Chondrocyte (in vitro differentiated cells): ENCODE measurements around the gene KCNJ5. TPM values are rescaled to one million over a fixed set of nuclear protein-coding genes. Genes with fewer than 3 reads are reported as not detected.

Source experiments
- DNase-seq: peaks from one replicate; pipeline ENCODE4 v3.0.0; 2021; ENCODE audit warnings: mixed read lengths, low spot score
- H3K27ac Mint-ChIP-seq: one replicate; pipeline ENCODE4 v1.8.0; 2021; ENCODE audit warnings: mild to moderate bottlenecking, moderate library complexity, mixed read lengths; ENCODE audit not compliant: unreplicated experiment
- H3K27me3 Mint-ChIP-seq: 2 replicates; pipeline ENCODE4 v1.8.0; 2021; ENCODE audit warnings: low read depth, mixed read lengths
- H3K36me3 Mint-ChIP-seq: 2 replicates; pipeline ENCODE4 v1.8.0; 2021; ENCODE audit warnings: low read depth, mixed read lengths
- H3K4me1 Mint-ChIP-seq: 2 replicates; pipeline ENCODE4 v1.8.0; 2021; ENCODE audit warnings: low read depth, mild to moderate bottlenecking, mixed read lengths
- H3K4me3 Mint-ChIP-seq: one replicate; pipeline ENCODE4 v1.8.0; 2021; ENCODE audit warnings: mild to moderate bottlenecking, moderate library complexity, mixed read lengths; ENCODE audit not compliant: unreplicated experiment
- H3K9me3 Mint-ChIP-seq: 2 replicates; pipeline ENCODE4 v1.8.0; 2021; ENCODE audit warnings: low read depth, mixed read lengths
- CTCF ChIP-seq: fragments of 200-600 bp; sonication (generic); IDR thresholded peaks from 2 replicates; pipeline ENCODE4 v1.5.0; 2021; ENCODE audit warnings: antibody characterized with exemption, mild to moderate bottlenecking, moderate library complexity
- total RNA-seq: library from RNA; stranded (reverse); gene quantifications from 3 replicates; pipeline ENCODE4 v1.2.1, GENCODE V29; 2021

KCNJ5 gene
- total RNA-seq, 1 donor from 2014 or later = 0.15 TPM

GRCh38 chr11:128940156-128940555 is 49.0 kb downstream of the KCNJ5 start:
- DNase-seq = no peak
- no peak overlapping the region for H3K4me3 Mint-ChIP-seq
- H3K27ac Mint-ChIP-seq = no peak overlapping the region
- no peaks in the 10 kb centered on the region for H3K9me3 Mint-ChIP-seq
- no peaks in the 10 kb centered on the region for H3K36me3 Mint-ChIP-seq
- H3K4me1 Mint-ChIP-seq = peaks cover 4% of the 10 kb centered on the region
- peaks cover 9% of the 10 kb centered on the region for H3K27me3 Mint-ChIP-seq
- no peak for TF ChIP-seq CTCF

GRCh38 chr11:128940603-128941002 is 49.4 kb downstream of the KCNJ5 start:
- DNase-seq = no peak
- no peaks in the 10 kb centered on the region for H3K36me3 Mint-ChIP-seq
- H3K27me3 Mint-ChIP-seq = peaks cover 9% of the 10 kb centered on the region
- no peak overlapping the region for H3K4me3 Mint-ChIP-seq
- H3K27ac Mint-ChIP-seq = no peak overlapping the region
- H3K9me3 Mint-ChIP-seq = no peaks in the 10 kb centered on the region
- no peak for TF ChIP-seq CTCF
- peaks cover 4% of the 10 kb centered on the region for H3K4me1 Mint-ChIP-seq

GRCh38 chr11:128941110-128941509 is 50.0 kb downstream of the KCNJ5 start:
- no peak overlapping the region for H3K27ac Mint-ChIP-seq
- TF ChIP-seq CTCF = no peak
- peaks cover 9% of the 10 kb centered on the region for H3K27me3 Mint-ChIP-seq
- no peak overlapping the region for H3K4me3 Mint-ChIP-seq
- no peak for DNase-seq
- H3K4me1 Mint-ChIP-seq = peaks cover 4% of the 10 kb centered on the region
- H3K9me3 Mint-ChIP-seq = no peaks in the 10 kb centered on the region
- H3K36me3 Mint-ChIP-seq = no peaks in the 10 kb centered on the region

GRCh38 chr11:128941573-128942271 is 50.6 kb downstream of the KCNJ5 start:
- peaks cover 4% of the 10 kb centered on the region for H3K4me1 Mint-ChIP-seq
- DNase-seq = no peak
- no peak for TF ChIP-seq CTCF
- H3K36me3 Mint-ChIP-seq = no peaks in the 10 kb centered on the region
- no peak overlapping the region for H3K27ac Mint-ChIP-seq
- H3K9me3 Mint-ChIP-seq = no peaks in the 10 kb centered on the region
- peaks cover 9% of the 10 kb centered on the region for H3K27me3 Mint-ChIP-seq
- H3K4me3 Mint-ChIP-seq = no peak overlapping the region

- no peak overlapping the region for H3K27ac Mint-ChIP-seq
- DNase-seq = no peak
- no peak overlapping the region for H3K4me3 Mint-ChIP-seq
- H3K27me3 Mint-ChIP-seq = peaks cover 9% of the 10 kb centered on the region
- TF ChIP-seq CTCF = no peak
- peaks cover 4% of the 10 kb centered on the region for H3K4me1 Mint-ChIP-seq
- no peaks in the 10 kb centered on the region for H3K36me3 Mint-ChIP-seq
- no peaks in the 10 kb centered on the region for H3K9me3 Mint-ChIP-seq
Observed at GRCh38 chr11:128942272-128942612, 51.1 kb downstream of the KCNJ5 start.
